Keratinocyte (primary cell): ENCODE measurements around the gene SLK. TPM values are rescaled to one million over a fixed set of nuclear protein-coding genes. Genes with fewer than 3 reads are reported as not detected.

Experiments used
- DNase-seq: peaks from one replicate; pipeline ENCODE4 v3.0.0-alpha.2; 2011; ENCODE audit warnings: low read depth, missing footprints, low spot score
- FAIRE-seq: peaks from 2 replicates; lab custom pipeline; 2011; peaks lifted over from hg19 to GRCh38; lab: Jason Lieb, UNC
- H2AFZ ChIP-seq: 2 replicates; pipeline ENCODE4 v1.6.0; 2012; ENCODE audit warnings: low read length, control low read depth, inconsistent platforms; ENCODE audit not compliant: control insufficient read depth
- H3K27ac ChIP-seq: 2 replicates; pipeline ENCODE4 v1.5.1; 2011; ENCODE audit warnings: low read length; ENCODE audit not compliant: control insufficient read depth, insufficient read depth
- H3K27me3 ChIP-seq: 3 replicates; pipeline ENCODE4 v1.6.0; 2011; ENCODE audit warnings: low read length; ENCODE audit not compliant: control insufficient read depth, insufficient read depth; ENCODE audit errors: extremely low read depth
- H3K36me3 ChIP-seq, 2 experiments: 2 replicates in 1 of 2; 3 replicates in 1 of 2; pipeline ENCODE4 v1.5.1; 2011; ENCODE audit warnings: low read length in 2 of 2, mild to moderate bottlenecking in 1 of 2; ENCODE audit not compliant: control insufficient read depth in 2 of 2, insufficient read depth in 2 of 2; ENCODE audit errors: extremely low read depth in 1 of 2
- H3K4me1 ChIP-seq: 3 replicates; pipeline ENCODE4 v1.5.1; 2011; ENCODE audit warnings: low read length; ENCODE audit not compliant: control insufficient read depth, insufficient read depth; ENCODE audit errors: extremely low read depth
- H3K4me2 ChIP-seq: 3 replicates; pipeline ENCODE4 v1.6.0; 2011; ENCODE audit warnings: low read depth, low read length; ENCODE audit not compliant: control insufficient read depth, insufficient read depth; ENCODE audit errors: extremely low read depth
- H3K4me3 ChIP-seq, 3 experiments: fragments of 200-600 bp in 1 of 3; sonication (generic) in 1 of 3; 2 replicates in 2 of 3; 3 replicates in 1 of 3; pipeline ENCODE4 v1.5.1; 2011 to 2016; ENCODE audit warnings: low read length in 3 of 3, mild to moderate bottlenecking in 3 of 3, control low read depth in 2 of 3, inconsistent platforms in 1 of 3, low read depth in 1 of 3, mixed read lengths in 1 of 3, mixed run types in 1 of 3, moderate library complexity in 1 of 3; ENCODE audit not compliant: control insufficient read depth in 2 of 3, insufficient read depth in 2 of 3; ENCODE audit errors: extremely low read depth in 1 of 3
- H3K79me2 ChIP-seq: 2 replicates; pipeline ENCODE4 v1.6.0; 2012; ENCODE audit warnings: low read length; ENCODE audit not compliant: control insufficient read depth, insufficient read depth
- H3K9ac ChIP-seq: 3 replicates; pipeline ENCODE4 v1.6.0; 2011; ENCODE audit warnings: low read length; ENCODE audit not compliant: control insufficient read depth, insufficient read depth; ENCODE audit errors: extremely low read depth
- H3K9me1 ChIP-seq: 3 replicates; pipeline ENCODE4 v1.6.0; 2011; ENCODE audit warnings: low read length; ENCODE audit not compliant: control insufficient read depth, insufficient read depth; ENCODE audit errors: extremely low read depth
- H3K9me3 ChIP-seq: 2 replicates; pipeline ENCODE4 v1.5.1; 2012; ENCODE audit warnings: low read depth, low read length; ENCODE audit not compliant: control insufficient read depth
- H4K20me1 ChIP-seq: 3 replicates; pipeline ENCODE4 v1.6.0; 2011; ENCODE audit warnings: low read length; ENCODE audit not compliant: control insufficient read depth, insufficient read depth; ENCODE audit errors: extremely low read depth
- EZH2 ChIP-seq: IDR thresholded peaks from one replicate; pipeline ENCODE4 v1.6.1; 2012; ENCODE audit warnings: inconsistent platforms, mild to moderate bottlenecking, low read length, moderate library complexity
- dilution Hi-C: fragments of 300-500 bp; cut with MboI; formaldehyde crosslinking; loops from one replicate; pipeline ENCODE4 v1.7.0; 2020; ENCODE audit warnings: low sequenced_read_pairs; ENCODE audit not compliant: extremely low pct_ligation_motif_present
- polyA plus RNA-seq, 5 experiments: library from polyadenylated mRNA; depleted of rRNA in 3 of 5; stranded (reverse) in 3 of 5; stranded (forward) in 1 of 5; unstranded in 1 of 5; fragments of >200 nt; gene quantifications; 1 replicate in 1 of 5; 2 replicates in 3 of 5; 3 replicates in 1 of 5; pipeline versions ENCODE4 v1.2.1 to v1.2.3, GENCODE V29; 2011 to 2012; ENCODE audit warnings: missing spikeins in 2 of 5, low read depth in 1 of 5, low replicate concordance in 1 of 5
- TF ChIP-seq, protein P1 (sequence below), 3 experiments: IDR thresholded peaks in 1 of 3; conservative IDR thresholded peaks in 1 of 3; optimal IDR thresholded peaks in 1 of 3; 2 replicates in 2 of 3; 3 replicates in 1 of 3; pipeline versions ENCODE3 to v1.5.1; 2011; ENCODE audit warnings: low read length in 3 of 3, mild to moderate bottlenecking in 3 of 3, moderate library complexity in 2 of 3, control low read depth in 1 of 3, inconsistent platforms in 1 of 3; ENCODE audit not compliant: insufficient read depth in 2 of 3; ENCODE audit errors: extremely low read depth in 1 of 3

Gene SLK
- polyA plus RNA-seq, 1 donor (not counting 4 experiments of a cell fraction or from before 2014, with no cell fraction given), result 36.7 TPM

DNA sequence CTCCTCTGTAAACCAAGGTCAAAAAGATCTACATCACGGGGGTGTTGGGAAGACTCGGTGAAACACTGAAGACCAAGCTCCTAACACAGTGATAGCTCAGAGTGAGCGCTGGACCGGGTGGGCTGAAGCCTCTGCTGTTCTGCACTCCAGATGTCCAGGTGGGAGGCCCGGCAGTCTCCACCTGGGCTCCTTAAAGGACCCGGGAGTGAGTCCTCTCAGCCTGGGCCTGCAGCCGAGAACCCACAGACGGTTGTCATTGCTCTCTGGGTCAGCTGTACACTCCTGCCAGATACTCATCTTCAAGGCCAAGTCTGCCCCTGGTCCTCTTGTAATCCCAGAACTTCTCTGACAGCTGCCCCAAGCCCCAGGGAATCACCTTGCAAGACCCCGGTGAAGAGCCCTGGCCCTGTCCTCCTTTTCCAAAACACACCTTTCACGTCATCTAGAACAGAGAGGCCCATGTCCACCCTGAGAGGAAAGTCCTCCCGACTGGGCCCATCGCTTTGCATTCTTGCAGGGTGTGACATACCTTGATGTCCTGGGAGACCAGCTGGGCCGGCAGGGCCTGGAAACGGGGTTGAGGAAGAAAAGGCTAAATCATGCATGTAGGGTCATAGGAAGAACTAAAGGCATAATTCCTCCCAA, 75.1 kb downstream of the SLK start:
- Histone ChIP-seq H3K9me1 (no peaks in the 10 kb centered on the region), H2AFZ (no peak overlapping the region), H3K9ac (no peak overlapping the region), H3K4me1 (no peaks in the 10 kb centered on the region), H4K20me1 (no peaks in the 10 kb centered on the region), H3K79me2 (peaks cover 1% of the 10 kb centered on the region), H3K27me3 (no peaks in the 10 kb centered on the region), H3K4me3 (no peak overlapping the region), H3K27ac (no peak overlapping the region), H3K4me2 (no peak overlapping the region), H3K36me3 (peaks cover 84 to 93% of the 10 kb centered on the region in 2 experiments), H3K9me3 (no peaks in the 10 kb centered on the region)
- dilution Hi-C loops, result no loop called here
- FAIRE-seq (peak; percentile 13), DNase-seq (no peak)
- TF ChIP-seq, protein P1, sequence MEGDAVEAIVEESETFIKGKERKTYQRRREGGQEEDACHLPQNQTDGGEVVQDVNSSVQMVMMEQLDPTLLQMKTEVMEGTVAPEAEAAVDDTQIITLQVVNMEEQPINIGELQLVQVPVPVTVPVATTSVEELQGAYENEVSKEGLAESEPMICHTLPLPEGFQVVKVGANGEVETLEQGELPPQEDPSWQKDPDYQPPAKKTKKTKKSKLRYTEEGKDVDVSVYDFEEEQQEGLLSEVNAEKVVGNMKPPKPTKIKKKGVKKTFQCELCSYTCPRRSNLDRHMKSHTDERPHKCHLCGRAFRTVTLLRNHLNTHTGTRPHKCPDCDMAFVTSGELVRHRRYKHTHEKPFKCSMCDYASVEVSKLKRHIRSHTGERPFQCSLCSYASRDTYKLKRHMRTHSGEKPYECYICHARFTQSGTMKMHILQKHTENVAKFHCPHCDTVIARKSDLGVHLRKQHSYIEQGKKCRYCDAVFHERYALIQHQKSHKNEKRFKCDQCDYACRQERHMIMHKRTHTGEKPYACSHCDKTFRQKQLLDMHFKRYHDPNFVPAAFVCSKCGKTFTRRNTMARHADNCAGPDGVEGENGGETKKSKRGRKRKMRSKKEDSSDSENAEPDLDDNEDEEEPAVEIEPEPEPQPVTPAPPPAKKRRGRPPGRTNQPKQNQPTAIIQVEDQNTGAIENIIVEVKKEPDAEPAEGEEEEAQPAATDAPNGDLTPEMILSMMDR (optimal IDR thresholded peaks at IDR 0.05 in 1 of 3, IDR thresholded peaks at IDR 0.05 in 1 of 3, conservative IDR thresholded peaks at IDR 0.05 in 1 of 3; ENCODE audit: extremely low read depth in 1 of 3, insufficient read depth in 2 of 3, low read length in 3 of 3), result no peak
- TF ChIP-seq EZH2, result no peak

DNA sequence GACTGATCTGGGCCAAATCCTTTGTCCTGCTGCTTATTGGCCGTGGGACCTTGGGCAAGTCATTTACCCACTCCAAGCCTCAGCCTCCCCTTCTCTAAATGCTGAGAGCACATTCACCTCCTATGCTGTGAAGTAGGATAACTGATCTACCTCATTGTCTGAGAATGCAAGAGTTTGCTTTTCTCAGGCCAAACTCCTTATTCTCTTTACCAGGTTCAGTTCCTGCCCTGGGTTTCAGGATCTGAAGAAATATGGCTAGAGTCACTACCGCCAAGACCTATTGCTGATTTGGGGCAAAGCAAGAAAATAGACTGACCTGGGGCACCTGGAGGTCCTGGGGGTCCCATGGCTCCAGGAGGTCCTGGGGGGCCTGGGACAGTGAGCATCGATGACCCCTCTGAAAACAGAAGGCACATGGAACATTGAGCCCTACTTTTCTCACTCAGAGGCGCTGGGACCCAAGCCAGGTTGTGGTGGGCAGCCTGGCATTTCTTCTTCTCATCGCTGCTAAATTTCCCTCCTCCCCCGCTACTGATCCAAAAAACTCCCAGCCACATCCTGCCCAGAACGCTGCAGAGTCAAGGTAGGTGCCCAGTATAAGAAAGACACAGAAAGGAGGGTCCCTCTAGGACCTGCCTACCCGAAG, 76.4 kb downstream of the SLK start:
- no peak for FAIRE-seq

More for the DNA sequence above, 76.4 kb downstream of the SLK start:
- Histone ChIP-seq H3K79me2 (peaks cover 4% of the 10 kb centered on the region), H3K9me1 (no peaks in the 10 kb centered on the region), H3K27ac (no peak overlapping the region), H3K4me2 (no peak overlapping the region), H3K4me3 (no peak overlapping the region), H2AFZ (no peak overlapping the region), H3K9ac (no peak overlapping the region), H3K4me1 (no peaks in the 10 kb centered on the region), H3K27me3 (no peaks in the 10 kb centered on the region), H3K36me3 (peaks cover 87 to 96% of the 10 kb centered on the region in 2 experiments), H4K20me1 (no peaks in the 10 kb centered on the region), H3K9me3 (no peaks in the 10 kb centered on the region)
- dilution Hi-C loops, result no loop called here
- DNase-seq, result no peak
- TF ChIP-seq, protein P1 (optimal IDR thresholded peaks at IDR 0.05 in 1 of 3, IDR thresholded peaks at IDR 0.05 in 1 of 3, conservative IDR thresholded peaks at IDR 0.05 in 1 of 3; ENCODE audit: extremely low read depth in 1 of 3, insufficient read depth in 2 of 3, low read length in 3 of 3), result no peak
- TF ChIP-seq EZH2, result no peak
